NCI-H748 (cell line): ENCODE measurements around the gene PDGFB.

Experiments used
- DNase-seq: peaks from one replicate; lab custom pipeline; 2025; ENCODE audit not compliant: unreplicated experiment; lab: John Stamatoyannopoulos, UW

PDGFB gene

DNA sequence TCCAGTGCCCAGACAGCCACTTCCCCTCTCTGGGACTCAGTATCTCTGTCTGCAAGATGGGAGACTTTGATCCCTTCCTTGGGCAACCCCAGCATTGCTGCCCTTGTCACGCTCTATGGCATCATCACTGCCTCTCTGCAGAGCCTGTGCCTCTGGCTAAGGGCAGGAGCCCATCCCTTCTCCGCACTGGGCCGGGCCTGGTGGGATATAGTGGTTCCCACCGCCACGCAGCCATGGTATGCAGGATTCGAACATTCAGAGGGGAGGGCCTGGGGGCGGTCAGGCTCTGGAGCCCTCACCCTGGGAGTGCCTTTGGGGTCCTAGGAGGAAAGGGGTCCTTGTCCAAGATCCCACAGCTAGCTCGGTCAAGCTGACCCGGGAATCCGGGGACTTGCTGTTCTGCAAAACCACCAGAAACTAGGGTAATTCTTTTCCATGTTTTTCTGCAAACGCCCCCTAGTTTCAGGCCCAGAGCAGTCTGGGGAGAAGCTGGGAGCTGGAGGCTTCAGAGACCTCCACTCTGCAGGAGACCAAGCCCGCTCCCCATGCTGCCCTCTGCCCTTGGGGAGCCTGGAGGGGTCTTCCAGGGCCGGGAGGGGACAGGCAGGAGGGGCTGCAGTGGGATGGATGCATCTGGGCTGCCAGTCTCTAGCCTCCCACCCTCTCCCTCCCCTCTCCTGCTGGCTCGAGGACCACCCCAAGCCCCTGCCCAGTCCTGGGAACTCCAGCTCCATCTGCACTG, 67.9 kb downstream of the PDGFB start:
- DNase-seq = no peak

DNA sequence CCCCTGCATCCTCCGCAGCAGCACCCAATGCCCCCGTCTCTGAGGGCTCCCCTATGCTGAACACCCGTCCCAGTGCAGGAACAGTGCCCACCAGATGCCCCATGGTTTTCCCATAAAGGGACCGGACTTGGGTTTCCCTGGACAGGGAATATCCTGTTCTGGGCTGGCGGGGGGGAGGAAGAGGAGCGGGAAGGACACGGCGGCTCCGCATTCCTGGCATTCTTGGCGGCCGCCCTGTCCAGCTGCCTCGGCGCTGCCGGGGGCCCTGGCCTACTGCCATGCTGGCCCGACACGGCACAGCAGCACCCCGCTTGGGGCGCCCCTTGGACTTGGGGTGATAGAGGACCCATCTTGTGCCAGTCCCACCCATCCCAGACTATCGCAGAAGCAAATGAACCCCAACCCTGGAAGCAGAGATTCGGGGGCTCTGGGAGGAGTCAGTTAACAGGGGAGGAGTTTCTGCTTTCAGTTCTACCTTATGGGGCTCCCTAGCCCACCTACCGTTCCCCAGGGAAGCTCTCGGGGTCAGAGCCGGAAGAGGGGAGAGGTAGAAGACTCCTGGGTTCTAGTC, 68.6 kb downstream of the PDGFB start:
- DNase-seq = no peak

DNA sequence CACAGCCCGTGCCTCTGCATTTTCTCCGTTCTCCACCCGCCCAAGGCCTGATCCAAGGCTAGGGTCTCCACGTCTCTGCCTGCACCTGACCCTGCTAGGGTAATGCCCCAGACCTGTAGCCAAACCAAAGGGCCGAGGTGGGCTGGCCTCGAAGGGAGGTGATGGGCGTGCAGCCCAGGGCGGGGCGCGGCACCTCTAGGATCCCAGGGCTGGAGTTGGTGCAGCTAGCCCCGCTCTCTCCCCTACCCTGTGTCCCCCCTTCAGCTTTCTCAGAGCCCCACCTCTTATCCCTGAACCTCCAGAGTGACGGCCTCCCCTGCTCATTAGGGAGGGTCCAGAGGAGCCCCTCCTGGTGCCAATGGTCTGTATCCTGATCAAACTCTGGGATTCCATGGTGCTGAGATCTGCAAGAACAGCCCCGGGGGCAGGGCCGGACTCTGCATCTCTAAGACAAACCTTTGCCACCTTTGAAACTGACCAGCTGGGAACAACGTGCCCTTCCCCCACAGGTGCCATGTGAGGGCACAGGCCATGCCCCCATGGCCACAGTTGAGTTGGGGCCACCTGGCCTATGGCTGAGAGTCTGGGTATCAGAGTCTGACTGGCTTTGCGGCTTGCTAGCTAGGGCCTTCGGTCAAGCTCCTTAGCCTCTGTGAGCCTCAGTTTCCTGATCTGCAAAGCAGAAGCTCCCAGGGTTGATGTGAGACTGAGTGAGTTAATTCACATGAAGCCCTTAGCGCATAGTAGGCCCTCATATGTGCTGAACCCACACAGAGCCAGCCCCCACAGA, 69.2 kb downstream of the PDGFB start:
- DNase-seq = no peak

DNA sequence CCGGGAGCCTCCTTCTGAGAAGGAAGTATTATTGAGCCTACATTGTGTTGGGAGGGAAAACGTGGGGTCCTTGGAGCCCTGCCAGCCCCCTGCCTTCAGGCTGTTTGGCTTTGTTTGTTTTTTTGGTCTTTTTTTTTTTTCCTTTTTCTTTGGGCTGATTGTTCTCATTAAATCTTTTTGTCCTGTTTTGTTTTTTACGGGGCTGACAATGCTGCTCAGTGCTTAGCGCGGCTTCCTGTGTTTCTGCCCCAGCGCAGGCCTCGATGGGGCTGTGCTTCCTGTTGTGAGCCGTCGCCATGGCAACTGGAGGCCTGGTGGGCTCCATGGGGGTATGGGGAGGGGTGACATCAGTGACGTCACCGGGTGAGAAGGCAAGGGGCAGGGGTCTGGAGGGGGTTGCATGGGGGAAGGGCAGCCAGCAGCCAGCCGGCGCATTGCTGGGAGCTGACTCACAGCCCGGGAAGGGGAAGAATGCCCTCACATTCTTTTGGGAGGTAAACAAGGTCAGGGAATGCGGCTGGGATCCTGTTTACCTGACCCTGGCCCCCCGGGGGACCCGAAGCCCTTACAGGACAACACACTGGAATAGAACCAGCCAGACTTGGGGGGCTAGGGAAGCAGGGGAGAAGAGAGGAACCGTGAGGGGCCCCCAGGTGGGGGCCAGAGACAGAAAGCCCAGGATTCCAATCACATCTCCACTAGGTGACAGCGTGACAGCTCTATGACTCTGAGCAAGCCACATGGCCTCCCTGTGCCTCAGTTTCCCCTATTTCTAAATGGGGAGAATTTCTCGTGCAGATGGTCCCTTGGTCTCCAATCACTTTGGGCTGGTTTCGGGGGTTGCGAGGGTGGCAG, 70.1 kb downstream of the PDGFB start:
- DNase-seq = peak; percentile 79

DNA sequence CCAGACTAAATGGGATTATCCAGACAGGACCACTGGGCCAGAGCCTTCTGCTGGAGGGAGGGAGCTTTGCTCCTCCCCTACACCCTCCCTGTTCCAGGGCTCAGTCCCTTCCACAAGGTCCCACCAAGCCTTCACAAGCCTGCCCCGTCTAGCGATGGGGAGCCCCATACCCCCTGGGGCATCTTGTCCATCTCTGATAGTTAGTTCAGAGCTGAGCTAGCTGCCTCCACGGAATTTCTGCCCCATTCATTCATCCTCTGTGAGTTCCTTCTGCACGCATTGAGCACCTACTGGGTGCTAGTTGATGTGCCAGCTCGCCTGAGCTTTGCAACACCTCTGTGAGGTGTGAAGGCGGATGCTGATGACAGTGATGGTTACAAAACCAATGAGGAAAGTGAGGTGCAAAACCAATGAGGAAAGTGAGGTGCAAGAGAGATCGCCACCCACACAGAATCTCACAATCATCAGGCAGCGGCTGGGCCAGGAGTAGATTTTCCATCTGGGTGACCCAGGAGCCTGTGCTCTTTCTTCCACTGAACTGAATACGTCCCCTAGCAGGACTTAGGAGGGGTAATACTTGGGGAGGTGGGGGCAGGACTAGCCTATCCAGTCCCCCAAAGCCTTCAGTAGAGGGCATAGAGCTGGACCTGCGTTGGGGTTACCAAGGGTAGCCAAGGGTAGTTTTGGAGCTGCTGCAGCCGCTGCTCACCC, 70.8 kb downstream of the PDGFB start:
- DNase-seq = no peak
